GM21526 (cell line): Measurements from ENCODE around the gene OR51T1.

ENCODE experiments used
- ATAC-seq: cut with Tn5 transposase; IDR thresholded peaks from one replicate; pipeline ENCODE4 v1.9.1; 2021; ENCODE audit warnings: moderate library complexity; ENCODE audit not compliant: unreplicated experiment, low FRiP score

The OR51T1 gene

DNA sequence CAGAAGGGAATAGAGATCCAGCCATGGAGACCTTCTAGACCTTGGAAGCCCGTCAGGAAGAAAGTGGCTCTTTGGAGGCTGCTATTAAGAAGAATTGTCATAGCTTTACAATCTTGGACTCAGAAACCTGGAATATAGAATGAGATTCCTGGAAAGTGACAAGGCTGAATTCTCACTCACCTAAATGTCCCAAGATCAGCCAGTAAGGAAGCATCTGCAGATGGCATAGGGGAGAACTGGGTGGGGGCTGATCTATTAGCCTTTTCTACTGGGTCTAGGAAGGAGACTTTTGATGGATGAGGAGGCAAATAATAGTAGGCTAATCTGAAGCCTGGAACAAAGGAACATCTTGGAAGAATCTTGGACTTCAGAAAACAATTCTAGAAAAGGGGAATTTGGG, 42.5 kb downstream of the OR51T1 start, which contains the start of gene OR51G1:
TSS of gene OR51G1 (minus strand) at position 101 of the 400 bp plus-strand sequence. CDS start at position 101, 0 bp downstream.
- ATAC-seq: no peak

DNA sequence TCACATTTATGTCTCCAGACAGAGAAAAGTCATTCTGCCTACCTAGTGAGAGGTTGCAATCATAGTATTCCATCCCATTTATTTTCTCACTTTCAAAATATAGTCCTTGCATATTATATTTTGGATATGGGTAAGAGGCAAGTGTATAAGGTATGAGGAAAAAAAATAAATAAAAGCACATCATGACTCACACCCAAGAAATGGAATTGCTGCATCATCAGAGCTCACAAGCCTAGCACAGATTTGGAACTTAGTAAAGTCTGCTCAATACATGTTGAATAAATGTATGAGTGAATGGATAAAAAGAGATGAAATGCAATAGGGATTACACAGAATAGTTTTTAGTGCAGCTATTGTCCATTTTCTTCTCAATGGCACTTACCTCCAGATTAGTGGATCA, 44.9 kb downstream of the OR51T1 start:
- ATAC-seq: no peak
